Astrocyte of the hippocampus (primary cell): ENCODE measurements around the gene NOTCH3.

ENCODE experiments used
- DNase-seq: peaks from one replicate; pipeline ENCODE4 v3.0.0; 2011; ENCODE audit warnings: low read depth, low spot score

The NOTCH3 gene

DNA sequence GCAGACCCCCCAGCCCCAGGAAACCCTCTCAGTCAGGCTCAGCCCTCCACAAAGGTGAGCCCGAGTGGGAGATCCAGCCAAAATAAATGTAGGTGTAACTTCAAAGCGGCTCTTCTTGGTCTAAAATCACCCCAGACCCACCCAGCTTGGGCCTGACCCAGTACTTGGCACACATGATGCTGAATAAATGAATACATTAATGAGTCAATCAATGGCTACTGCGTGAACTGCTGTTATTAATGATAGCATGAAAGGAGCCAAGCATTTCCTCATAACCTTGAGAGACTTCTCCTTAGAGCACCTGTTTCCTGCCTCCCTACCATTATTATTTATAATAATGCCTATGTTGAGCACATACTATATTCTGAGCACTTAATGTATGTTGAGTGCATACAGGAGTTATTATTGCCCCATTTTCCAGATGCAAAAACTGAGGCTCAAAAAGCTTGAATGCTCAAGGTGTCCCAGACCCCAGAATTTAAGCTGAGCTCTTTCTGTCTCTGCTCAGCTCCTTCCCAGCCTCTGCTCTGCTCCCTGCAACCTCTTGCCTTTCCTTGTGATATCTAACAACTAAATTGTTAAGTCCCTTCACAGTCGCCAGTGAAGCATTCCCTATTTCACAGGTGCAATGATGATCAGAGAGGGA is 4.3 kb downstream of the NOTCH3 start:
- no peak for DNase-seq

DNA sequence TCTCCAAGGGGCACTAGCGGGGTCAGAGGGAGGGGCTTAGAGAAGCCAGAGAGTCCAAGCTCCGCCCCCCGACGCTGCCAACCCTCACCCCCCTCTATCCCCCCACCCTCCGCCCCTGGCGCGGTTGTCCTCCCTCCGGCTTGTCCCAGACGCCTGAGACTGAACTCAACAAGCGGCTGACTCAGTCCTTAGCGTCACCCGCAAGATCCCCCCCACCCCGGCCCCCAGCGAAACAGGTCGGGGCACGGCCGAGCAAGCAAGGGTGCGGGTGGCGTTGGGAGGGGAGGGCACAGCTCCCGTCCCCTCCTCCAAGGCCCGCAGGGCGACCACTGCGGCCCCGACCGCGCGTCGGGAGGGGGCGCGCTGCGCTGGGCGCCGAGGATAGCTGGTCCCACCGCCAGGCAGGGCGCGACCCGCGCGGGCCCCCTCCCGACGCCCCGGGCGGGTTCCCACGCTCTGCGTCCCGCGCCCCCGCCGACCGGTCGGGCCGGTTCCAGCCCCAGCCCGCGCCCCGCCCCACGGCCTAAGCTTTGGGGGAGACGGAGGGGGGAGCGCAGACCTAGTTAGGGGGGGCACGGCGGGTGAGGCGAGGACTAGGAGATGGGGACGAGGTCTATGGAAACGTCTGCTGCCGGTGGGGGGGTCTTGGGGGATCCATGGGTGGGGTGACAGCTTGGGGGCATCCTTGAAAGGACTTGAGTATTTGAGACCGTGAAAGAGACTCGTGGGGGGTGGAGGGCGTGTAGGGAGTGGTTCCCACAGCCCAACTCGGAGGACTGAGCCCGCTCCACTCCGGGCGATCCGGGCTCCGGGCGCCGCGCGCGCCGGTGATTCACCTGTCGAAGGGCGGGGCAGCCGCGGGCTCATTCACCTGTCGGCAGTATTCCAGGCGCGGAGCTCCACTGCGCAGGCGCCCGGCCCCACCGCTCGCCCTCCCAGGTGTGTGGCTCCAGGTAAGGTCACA is 5.1 kb downstream of the NOTCH3 start:
- DNase-seq, result peak; percentile 76

- no peak for DNase-seq
These were observed 5.9 kb downstream of the NOTCH3 start for GRCh38 chr19:15194938-15195337.

GRCh38 chr19:15191982-15192381 is 8.8 kb downstream of the NOTCH3 start:
- no peak for DNase-seq

DNA sequence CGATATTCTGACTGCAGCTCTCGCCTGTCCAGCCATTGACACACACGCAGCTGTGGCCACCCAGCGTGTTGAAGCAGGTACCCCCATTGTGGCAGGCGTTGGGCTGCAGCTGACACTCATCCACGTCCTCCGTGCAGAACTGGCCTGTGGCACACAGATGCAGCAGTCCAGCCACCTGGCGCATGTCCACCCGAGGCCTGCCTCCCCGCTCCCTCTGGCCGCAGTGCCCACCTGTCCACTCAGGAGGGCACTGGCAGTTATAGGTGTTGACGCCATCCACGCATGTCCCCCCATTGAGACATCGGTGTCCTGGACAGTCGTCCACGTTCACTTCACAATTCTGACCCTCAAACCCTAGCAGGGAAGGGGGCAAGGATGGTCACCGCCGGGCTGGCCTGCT is 9.3 kb downstream of the NOTCH3 start:
- no peak for DNase-seq

- no peak for DNase-seq
These were observed 11.9 kb downstream of the NOTCH3 start for GRCh38 chr19:15188851-15189250.

DNA sequence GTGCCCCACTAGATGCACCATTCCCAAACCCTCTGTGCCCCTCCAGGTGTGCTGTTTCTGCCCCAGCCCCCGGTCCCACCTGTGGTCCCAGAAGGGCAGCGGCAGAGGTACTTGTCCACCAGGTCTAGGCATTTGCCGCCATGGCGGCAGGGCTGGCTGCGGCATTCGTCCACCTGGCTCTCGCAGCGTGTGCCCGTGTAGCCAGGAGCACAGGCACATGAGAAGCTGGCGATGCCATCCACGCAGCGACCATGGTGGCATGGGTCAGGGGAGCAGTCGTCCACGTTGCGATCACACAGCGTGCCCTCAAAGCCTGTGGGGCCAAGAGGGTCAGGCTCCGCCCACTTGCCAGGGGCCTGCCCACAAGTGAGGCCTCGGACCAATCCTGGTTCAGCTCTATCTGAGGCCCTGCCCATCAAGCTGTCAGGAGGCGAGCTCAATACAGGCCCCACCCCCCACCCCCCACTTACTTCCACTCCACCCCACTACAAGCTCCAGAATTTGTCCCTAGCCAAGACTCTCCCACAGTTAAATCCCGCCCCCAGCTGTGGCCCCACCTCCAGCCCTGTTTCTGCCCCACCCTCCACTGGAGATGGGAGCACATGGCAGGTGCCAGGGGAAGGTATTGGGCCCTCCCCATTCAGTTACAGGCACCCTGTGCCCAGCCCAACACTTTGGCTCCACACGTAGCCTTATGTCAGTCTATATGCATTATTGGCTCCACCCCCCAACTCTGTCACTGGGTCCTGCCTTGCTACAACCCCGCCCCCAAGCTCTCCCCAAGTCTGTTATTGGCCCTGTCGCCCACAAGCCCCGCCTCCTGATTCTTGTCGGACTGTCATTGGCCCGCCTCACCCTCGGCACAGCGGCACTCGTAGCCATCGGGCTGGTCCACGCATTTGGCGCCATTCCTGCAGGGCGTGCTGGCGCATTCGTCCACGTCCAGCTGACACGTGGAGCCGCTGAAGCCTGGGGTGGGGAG is 13.5 kb downstream of the NOTCH3 start:
- DNase-seq, result no peak

- DNase-seq, result no peak
These were observed 15.6 kb downstream of the NOTCH3 start for GRCh38 chr19:15185188-15185587.

- DNase-seq, result no peak
These were observed 16.0 kb downstream of the NOTCH3 start for GRCh38 chr19:15184776-15185175.

GRCh38 chr19:15181394-15181793 is 19.4 kb downstream of the NOTCH3 start:
- DNase-seq, result no peak

DNA sequence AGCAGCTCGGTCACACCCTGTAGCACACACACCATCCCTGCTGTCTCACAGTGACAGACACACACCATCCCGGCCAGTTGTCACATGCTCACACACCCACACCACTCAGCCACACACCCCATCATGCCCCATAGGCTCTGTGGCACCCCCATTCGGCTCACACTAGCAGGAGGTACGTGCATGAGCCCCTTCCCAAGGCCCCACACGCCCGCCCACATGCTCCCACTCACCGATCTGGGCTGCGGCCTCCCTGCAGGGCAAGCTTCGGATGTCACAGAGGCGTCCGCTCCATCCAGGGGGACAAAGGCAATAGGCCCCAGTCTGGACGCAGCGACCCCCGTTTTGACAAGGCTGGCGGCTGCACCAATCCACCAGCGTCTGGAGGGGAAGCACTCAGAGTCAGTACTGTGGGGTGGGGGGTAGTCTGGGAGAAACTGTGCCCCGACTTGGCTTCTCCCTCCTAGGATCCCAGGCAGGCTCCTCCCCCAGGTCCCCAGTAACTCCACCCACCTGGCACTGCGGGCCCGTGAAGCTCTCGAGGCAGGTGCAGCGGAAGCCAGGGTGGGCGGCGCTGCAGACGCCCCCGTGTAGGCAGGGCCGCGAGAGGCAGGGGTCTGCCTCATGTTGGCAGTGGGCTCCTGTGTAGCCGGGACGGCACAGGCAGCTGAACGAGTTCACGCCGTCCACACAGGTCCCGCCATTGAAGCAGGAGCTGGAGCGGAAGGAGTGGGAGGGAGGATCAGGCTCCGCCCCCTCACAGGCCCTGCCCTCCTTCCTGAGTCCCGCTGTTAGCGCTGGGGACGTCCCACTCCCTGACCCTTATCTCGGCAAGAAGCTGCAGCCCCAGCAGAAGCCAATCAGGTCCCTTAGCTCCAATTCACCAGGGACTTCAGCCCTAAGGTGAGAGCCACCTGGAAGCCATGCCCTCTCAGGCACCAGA is 20.1 kb downstream of the NOTCH3 start:
- no peak for DNase-seq

DNA sequence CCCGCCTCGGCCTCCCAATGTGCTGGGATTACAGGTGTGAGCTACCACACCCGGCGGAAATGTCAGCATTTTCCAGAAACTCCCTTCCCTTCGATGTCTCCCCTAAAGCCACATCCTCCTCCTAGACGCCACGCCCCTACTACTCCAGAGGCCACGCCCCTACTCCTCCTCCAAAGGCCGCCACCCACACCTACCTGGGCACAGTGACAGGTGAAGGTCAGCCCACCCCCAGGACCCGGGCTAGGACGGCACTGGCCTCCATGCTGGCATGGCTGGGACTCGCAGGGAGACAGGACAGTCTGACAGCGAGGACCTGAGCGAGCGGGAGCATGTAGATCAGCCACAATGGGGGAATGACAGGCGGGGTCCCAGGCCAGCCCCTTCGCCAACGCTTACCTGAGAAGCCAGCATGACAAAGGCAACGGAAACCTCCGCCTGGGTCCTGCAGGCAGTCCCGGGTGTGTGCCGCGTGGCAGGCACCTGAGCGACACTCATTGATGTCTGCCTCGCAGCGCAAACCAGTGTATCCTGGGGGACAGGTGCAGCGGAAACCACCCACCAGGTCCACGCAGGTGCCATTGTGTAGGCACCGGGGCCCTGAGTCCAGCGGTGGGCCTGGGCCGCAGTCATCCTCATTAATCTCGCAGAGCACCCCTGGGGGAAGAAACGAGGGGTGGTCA is 22.0 kb downstream of the NOTCH3 start:
- no peak for DNase-seq

DNA sequence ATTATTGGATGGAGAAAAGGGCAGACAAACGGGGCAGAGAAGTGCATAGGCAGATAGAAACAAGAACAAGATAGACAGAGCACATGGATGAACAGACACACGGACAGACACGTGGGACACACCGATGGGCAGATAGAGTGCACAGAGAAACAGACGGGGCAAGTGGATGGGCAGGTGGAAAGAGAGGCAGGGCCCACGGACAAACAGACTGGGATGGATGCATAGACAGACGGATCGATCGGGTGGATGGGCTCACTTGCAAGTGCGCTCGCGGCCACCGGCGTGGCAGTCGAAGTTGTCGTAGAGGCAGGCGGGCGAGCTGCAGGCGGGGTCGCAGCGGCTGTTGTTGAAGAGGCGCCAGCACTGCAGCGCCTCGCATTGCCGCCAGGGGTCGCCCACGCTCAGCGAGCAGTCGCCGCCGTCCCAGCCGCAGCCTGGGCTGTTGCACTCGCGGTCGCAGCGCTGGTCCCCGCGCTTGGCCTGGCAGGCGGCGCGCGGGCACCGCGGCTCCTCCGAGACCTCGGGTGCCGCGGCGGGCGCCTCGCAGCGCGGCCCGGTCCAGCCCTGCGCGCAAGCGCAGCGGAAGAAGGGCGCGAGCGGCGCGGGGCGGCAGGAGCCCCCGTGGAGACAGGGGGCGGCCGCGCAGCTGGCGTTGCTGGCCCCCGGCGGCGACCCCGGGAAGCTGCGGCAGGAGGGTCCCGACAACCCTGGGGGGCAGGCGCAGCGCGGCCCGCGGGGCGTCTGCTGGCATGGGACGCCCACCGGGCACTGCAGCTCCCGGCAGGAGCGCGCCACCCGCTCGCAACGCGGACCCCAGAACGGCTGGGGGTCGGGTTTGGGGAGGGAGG is 23.3 kb downstream of the NOTCH3 start:
- peak; percentile 94 for DNase-seq

DNA sequence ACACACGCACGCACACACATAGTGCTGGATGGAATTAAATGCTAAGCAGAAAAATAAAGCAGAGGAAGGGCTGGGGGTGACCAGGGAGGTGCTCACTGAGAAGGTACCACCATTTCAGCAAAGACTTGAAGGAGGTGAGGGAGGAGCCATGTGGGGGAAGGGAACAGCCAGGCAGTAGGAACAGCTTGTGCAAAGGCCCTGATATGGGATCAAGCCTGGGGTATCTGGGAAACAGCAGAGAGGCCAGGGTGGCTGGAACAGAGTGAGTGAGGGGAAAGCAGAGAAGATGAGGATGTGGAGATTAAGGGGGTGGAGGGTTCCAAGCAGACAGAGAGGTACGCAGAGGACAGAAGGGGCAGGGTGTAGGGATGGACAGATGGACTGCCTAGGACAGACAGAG is 25.2 kb downstream of the NOTCH3 start:
- no peak for DNase-seq

DNA sequence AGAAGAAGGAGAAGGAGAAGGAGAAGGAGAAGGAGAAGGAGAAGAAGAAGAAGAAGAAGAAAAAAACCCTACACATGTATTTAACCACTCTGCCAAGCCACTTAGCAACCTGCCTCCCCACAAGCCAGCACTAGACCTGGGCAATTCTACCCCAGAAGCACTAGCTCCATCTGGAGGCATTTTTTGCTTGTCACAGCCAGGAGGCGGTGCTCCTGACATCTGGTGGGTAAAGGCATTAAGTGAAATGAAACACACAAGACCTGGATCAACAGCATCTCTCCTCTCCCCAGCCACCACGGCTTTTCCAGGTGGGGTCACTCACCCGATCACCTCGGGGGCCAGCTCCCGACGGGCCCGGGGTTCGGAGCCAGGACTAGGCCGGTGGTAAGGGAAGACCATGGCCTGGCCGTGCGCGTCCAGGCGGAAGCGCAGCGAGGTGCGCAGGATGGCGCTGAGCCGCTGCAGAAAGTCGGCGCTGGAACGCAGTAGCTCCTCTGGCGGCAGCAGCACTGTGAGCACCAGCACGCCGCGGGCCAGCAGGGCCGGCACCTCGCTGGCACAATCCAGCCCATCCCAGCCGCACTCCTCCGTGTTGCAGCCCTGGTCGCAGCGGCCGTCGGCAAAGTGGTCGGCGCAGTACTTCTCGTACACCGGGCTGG is 26.9 kb downstream of the NOTCH3 start:
- no peak for DNase-seq

GRCh38 chr19:15170345-15170744 is 30.4 kb downstream of the NOTCH3 start:
- no peak for DNase-seq

- DNase-seq, result no peak
These were observed 31.1 kb downstream of the NOTCH3 start for GRCh38 chr19:15169541-15170285.

DNA sequence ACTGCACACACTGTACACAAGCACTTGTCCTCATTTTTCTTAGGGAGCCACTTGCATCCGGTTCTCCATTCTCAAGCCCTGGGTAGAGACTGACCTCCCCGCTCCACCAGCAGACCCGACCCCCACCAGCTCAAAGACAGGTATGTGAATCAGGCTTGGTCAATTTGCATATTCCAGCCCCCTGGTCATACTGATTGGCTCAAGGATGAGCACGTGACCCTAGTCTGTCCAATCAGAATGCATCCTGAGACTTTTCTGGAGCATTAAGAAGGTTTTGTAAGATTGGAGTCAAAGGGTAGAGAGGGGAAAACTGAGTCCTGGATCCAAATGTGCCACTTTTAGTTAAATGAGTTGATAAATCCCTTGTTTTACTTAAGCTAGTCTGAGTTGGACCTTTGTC is 34.1 kb downstream of the NOTCH3 start:
- no peak for DNase-seq
